ENCODE results near the gene MSH5.

MSH5 gene

GRCh38 chr6:31693535-31693934 is 46.3 kb upstream of the MSH5 start:
- no peak overlapping the region for H3K4me3 ChIP-seq (ENCODE audit: low read depth, low read length)
- no peak for DNase-seq (ENCODE audit: low read depth)
- TF ChIP-seq CTCF (IDR thresholded peaks at IDR 0.05; ENCODE audit: low read depth, low read length, missing control alignments) = no peak

- DNase-seq (ENCODE audit: low read depth) = no peak
- H3K4me3 ChIP-seq (ENCODE audit: low read depth, low read length) = no peak overlapping the region
- no peak for TF ChIP-seq CTCF (IDR thresholded peaks at IDR 0.05; ENCODE audit: low read depth, low read length, missing control alignments)
Observed at GRCh38 chr6:31697555-31697954, 42.2 kb upstream of the MSH5 start.

- no peak overlapping the region for H3K4me3 ChIP-seq (ENCODE audit: low read depth, low read length)
- no peak for TF ChIP-seq CTCF (IDR thresholded peaks at IDR 0.05; ENCODE audit: low read depth, low read length, missing control alignments)
- no peak for DNase-seq (ENCODE audit: low read depth)
Observed at GRCh38 chr6:31700740-31701401, 38.9 kb upstream of the MSH5 start.

- no peak for DNase-seq (ENCODE audit: low read depth)
Observed at GRCh38 chr6:31701666-31702404, 38.0 kb upstream of the MSH5 start.

GRCh38 chr6:31702405-31702818 is 37.4 kb upstream of the MSH5 start:
- no peak for TF ChIP-seq CTCF (IDR thresholded peaks at IDR 0.05; ENCODE audit: low read depth, low read length, missing control alignments)
- H3K4me3 ChIP-seq (ENCODE audit: low read depth, low read length) = peak overlapping the region; percentile 90
- no peak for DNase-seq (ENCODE audit: low read depth)

More at GRCh38 chr6:31701666-31702404, 38.0 kb upstream of the MSH5 start:
- no peak for TF ChIP-seq CTCF (IDR thresholded peaks at IDR 0.05; ENCODE audit: low read depth, low read length, missing control alignments)
- H3K4me3 ChIP-seq (ENCODE audit: low read depth, low read length) = peak overlapping the region; percentile 90

- H3K4me3 ChIP-seq (ENCODE audit: low read depth, low read length) = peak within 1 kb of the TSS; percentile 90
- no peak for TF ChIP-seq CTCF (IDR thresholded peaks at IDR 0.05; ENCODE audit: low read depth, low read length, missing control alignments)
- DNase-seq (ENCODE audit: low read depth) = peak; percentile 96
Observed at GRCh38 chr6:31702819-31703716, 36.7 kb upstream of the MSH5 start, which contains the start of gene ABHD16A. ABHD16A (minus strand) TSS chr6:31703324; CDS start chr6:31703281, 43 bp downstream.
